Motor neuron (in vitro differentiated cells): ENCODE results near the gene CTNNA3. TPM values are rescaled to one million over a fixed set of nuclear protein-coding genes. Genes with fewer than 3 reads are reported as not detected.
"Not testable (repeated sequence)": the region's sequence is repeated elsewhere in the genome, so short reads cannot be mapped to it uniquely, and the experiment has no call there.

ENCODE experiments used
- ATAC-seq, 8 experiments: fragments of 200-7000 bp; cut with Tn5 transposase; replicated peaks in 6 of 8; 2 replicates each; pipeline ENCODE4 v1.8.0; 2021; ENCODE audit warnings: mild to moderate bottlenecking in 8 of 8, moderate library complexity in 8 of 8
- H3K27ac ChIP-seq, 2 donors: fragments of 250-450 bp; sonication (Bioruptor Pico); 2 replicates each; pipeline ENCODE4 v1.9.0; 2021; ENCODE audit warnings: antibody characterized with exemption in 2 of 2, mild to moderate bottlenecking in 2 of 2, moderate library complexity in 1 of 2
- H3K4me1 ChIP-seq, 2 donors: fragments of 250-450 bp; sonication (Bioruptor Pico); replicated peaks in 1 of 2; 2 replicates each; pipeline ENCODE4 v1.6.1; 2021; ENCODE audit warnings: antibody characterized with exemption in 2 of 2, mild to moderate bottlenecking in 2 of 2, moderate library complexity in 1 of 2
- H3K4me3 ChIP-seq, 5 donors: fragments of 250-450 bp; sonication (Bioruptor Pico); 2 replicates each; pipeline ENCODE4 v1.9.0; 2021; ENCODE audit warnings: antibody characterized with exemption in 5 of 5, mild to moderate bottlenecking in 5 of 5, moderate library complexity in 4 of 5
- WGBS, 10 experiments: fragments of 450-650 bp; shearing (Covaris generic); methylation state at CpG; one replicate each; pipeline ENCODE4 v1.0.0; 2022; 5-methylcytosine and 5-hydroxymethylcytosine counted together
- in situ Hi-C, 9 experiments: fragments of 400-800 bp; cut with MboI; loops; one replicate each; pipeline ENCODE4 v1.15.0; 2021; ENCODE audit warnings: low sequenced_read_pairs in 9 of 9, low pct_unique_long_range_greater_than_20kb in 2 of 9; ENCODE audit not compliant: unreplicated experiment in 9 of 9
- total RNA-seq, 8 experiments: library from RNA; unstranded; fragments of 300-600 nt; gene quantifications; 2 replicates each; pipeline versions ENCODE4 v1.2.3 to v1.2.4, GENCODE V29; 2022

Gene CTNNA3
- total RNA-seq, 8 experiments from 2014 or later = 0.05 to 4.6 (median 0.48) TPM

GRCh38 chr10:66378117-66378876, 1317.7 kb downstream of the CTNNA3 start:
- Histone ChIP-seq H3K27ac (no peak overlapping the region), H3K4me1 (no peaks in the 10 kb centered on the region), H3K4me3 (no peak overlapping the region)
- ATAC-seq = peak in 1 of 8 experiments; percentile 52
- in situ Hi-C loops = no loop called here
- 0 to 80% (median 63%) methylated on average over 1 to 3 of the region's 3 CpGs for WGBS, 10 experiments

- Histone ChIP-seq H3K4me3 (no peak overlapping the region), H3K27ac (no peak overlapping the region), H3K4me1 (no peaks in the 10 kb centered on the region)
- ATAC-seq = peak in 1 of 8 experiments; percentile 70
- in situ Hi-C loops = no loop called here
- WGBS, 10 experiments = 40 to 100% (median 86%) methylated on average over 2 of the region's 2 CpGs; no CpG with 5 or more reads in 2 of the 10 experiments
These were observed 1327.8 kb downstream of the CTNNA3 start for GRCh38 chr10:66368146-66368545.

GRCh38 chr10:66366163-66366562, 1329.8 kb downstream of the CTNNA3 start:
- WGBS, 10 experiments = 0 to 80% (median 46%) methylated on average over 1 to 3 of the region's 3 CpGs; no CpG with 5 or more reads in 1 of the 10 experiments
- Histone ChIP-seq H3K27ac (no peak overlapping the region), H3K4me3 (no peak overlapping the region), H3K4me1 (no peaks in the 10 kb centered on the region)
- in situ Hi-C loops = no loop called here
- ATAC-seq = no peak

GRCh38 chr10:66365686-66366085, 1330.3 kb downstream of the CTNNA3 start:
- no peak overlapping the region for H3K27ac ChIP-seq
- in situ Hi-C loops = no loop called here
- no peak for ATAC-seq
- no peak overlapping the region for H3K4me3 ChIP-seq
- H3K4me1 ChIP-seq = no peaks in the 10 kb centered on the region
- WGBS, 10 experiments = 10 to 80% (median 44%) methylated on average over 1 to 2 of the region's 2 CpGs; no CpG with 5 or more reads in 3 of the 10 experiments

- H3K4me3 ChIP-seq = no peak overlapping the region
- no peak overlapping the region for H3K27ac ChIP-seq
- ATAC-seq = no peak
- no peaks in the 10 kb centered on the region for H3K4me1 ChIP-seq
- 0 to 100% (median 70%) methylated on average over 1 to 3 of the region's 3 CpGs; no CpG with 5 or more reads in 2 of the 10 experiments for WGBS, 10 experiments
- in situ Hi-C loops = no loop called here
These were observed 1333.5 kb downstream of the CTNNA3 start for GRCh38 chr10:66362522-66362921.

GRCh38 chr10:66353822-66354221, 1342.2 kb downstream of the CTNNA3 start:
- H3K4me1 ChIP-seq, ATAC-seq, H3K27ac ChIP-seq, H3K4me3 ChIP-seq, in situ Hi-C loops: not testable (repeated sequence)
- WGBS, 10 experiments = 38 to 100% (median 84%) methylated on average over 1 to 12 of the region's 12 CpGs; no CpG with 5 or more reads in 1 of the 10 experiments

GRCh38 chr10:66353422-66353821, 1342.6 kb downstream of the CTNNA3 start:
- H3K4me3 ChIP-seq = no peak overlapping the region
- in situ Hi-C loops = no loop called here
- 3 to 100% (median 76%) methylated on average over 1 to 3 of the region's 3 CpGs; no CpG with 5 or more reads in 2 of the 10 experiments for WGBS, 10 experiments
- no peaks in the 10 kb centered on the region for H3K4me1 ChIP-seq
- no peak for ATAC-seq
- H3K27ac ChIP-seq = no peak overlapping the region

GRCh38 chr10:66350622-66351399, 1345.2 kb downstream of the CTNNA3 start:
- Histone ChIP-seq H3K27ac (no peak overlapping the region), H3K4me1 (no peaks in the 10 kb centered on the region), H3K4me3 (no peak overlapping the region)
- in situ Hi-C loops = no loop called here
- WGBS, 10 experiments = 17 to 100% (median 60%) methylated on average over 1 of the region's 1 CpG; no CpG with 5 or more reads in 6 of the 10 experiments
- peak in 1 of 8 experiments; percentile 40 for ATAC-seq

GRCh38 chr10:66349726-66350125, 1346.3 kb downstream of the CTNNA3 start:
- 11 to 80% (median 55%) methylated on average over 1 of the region's 1 CpG; no CpG with 5 or more reads in 6 of the 10 experiments for WGBS, 10 experiments
- Histone ChIP-seq H3K4me3 (no peak overlapping the region), H3K27ac (no peak overlapping the region), H3K4me1 (no peaks in the 10 kb centered on the region)
- ATAC-seq = no peak
- in situ Hi-C loops = no loop called here

GRCh38 chr10:66349076-66349475, 1346.9 kb downstream of the CTNNA3 start:
- in situ Hi-C loops = no loop called here
- 16 to 100% (median 84%) methylated on average over 1 to 2 of the region's 2 CpGs; no CpG with 5 or more reads in 4 of the 10 experiments for WGBS, 10 experiments
- Histone ChIP-seq H3K27ac (no peak overlapping the region), H3K4me3 (no peak overlapping the region), H3K4me1 (no peaks in the 10 kb centered on the region)
- ATAC-seq = no peak

- in situ Hi-C loops = no loop called here
- ATAC-seq = no peak
- H3K4me1 ChIP-seq = no peaks in the 10 kb centered on the region
- no peak overlapping the region for H3K4me3 ChIP-seq
- H3K27ac ChIP-seq = no peak overlapping the region
- WGBS, 10 experiments = 0 to 100% (median 49%) methylated on average over 1 to 3 of the region's 3 CpGs
These were observed 1358.8 kb downstream of the CTNNA3 start for GRCh38 chr10:66337211-66337610.

GRCh38 chr10:66336791-66337190, 1359.2 kb downstream of the CTNNA3 start:
- Histone ChIP-seq H3K4me3 (no peak overlapping the region), H3K27ac (no peak overlapping the region), H3K4me1 (no peaks in the 10 kb centered on the region)
- in situ Hi-C loops = no loop called here
- no peak for ATAC-seq

- H3K27ac ChIP-seq, in situ Hi-C loops, ATAC-seq, H3K4me3 ChIP-seq, H3K4me1 ChIP-seq: not testable (repeated sequence)
- 41 to 100% (median 100%) methylated on average over 1 to 6 of the region's 8 CpGs; no CpG with 5 or more reads in 7 of the 10 experiments for WGBS, 10 experiments
These were observed 1360.2 kb downstream of the CTNNA3 start for GRCh38 chr10:66335753-66336152.
